ENCODE results near the gene USP21. TPM values are rescaled to one million over a fixed set of nuclear protein-coding genes. Genes with fewer than 3 reads are reported as not detected.

The USP21 gene
- total and polyA plus RNA-seq, 2 of the 13 experiments (the other 11 are each of a cell fraction or from before 2014, with no cell fraction given): 10.1 to 33.1 TPM

DNA sequence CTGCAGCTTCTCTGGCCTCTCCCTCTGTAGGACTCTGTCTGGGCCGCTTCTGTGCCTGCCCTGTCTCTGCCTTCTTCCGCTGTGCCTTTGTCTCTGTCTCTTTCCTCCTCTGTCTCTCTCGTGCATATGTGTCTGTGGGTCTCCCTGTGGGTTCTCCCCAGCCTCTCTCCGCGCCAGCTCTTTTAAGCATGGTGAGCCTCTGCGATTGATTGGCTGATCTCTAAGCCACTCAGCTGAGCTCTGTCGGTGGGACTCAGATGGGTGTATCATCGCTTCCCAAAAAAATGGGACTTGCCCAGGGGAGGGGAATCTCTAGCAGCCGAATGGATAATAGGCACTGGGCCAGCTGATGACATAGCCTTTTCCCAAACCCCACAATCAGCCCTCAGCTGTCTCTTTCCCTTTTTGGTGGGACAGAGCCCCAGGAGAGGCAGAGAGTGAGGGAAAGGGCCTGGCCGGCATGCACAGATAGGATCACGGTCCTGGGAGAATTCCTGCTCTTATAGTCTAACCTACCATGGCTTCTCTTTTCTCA is 39.7 kb downstream of the USP21 start, which contains the start of gene ADAMTS4 (continued):
- TF ChIP-seq, protein P1, sequence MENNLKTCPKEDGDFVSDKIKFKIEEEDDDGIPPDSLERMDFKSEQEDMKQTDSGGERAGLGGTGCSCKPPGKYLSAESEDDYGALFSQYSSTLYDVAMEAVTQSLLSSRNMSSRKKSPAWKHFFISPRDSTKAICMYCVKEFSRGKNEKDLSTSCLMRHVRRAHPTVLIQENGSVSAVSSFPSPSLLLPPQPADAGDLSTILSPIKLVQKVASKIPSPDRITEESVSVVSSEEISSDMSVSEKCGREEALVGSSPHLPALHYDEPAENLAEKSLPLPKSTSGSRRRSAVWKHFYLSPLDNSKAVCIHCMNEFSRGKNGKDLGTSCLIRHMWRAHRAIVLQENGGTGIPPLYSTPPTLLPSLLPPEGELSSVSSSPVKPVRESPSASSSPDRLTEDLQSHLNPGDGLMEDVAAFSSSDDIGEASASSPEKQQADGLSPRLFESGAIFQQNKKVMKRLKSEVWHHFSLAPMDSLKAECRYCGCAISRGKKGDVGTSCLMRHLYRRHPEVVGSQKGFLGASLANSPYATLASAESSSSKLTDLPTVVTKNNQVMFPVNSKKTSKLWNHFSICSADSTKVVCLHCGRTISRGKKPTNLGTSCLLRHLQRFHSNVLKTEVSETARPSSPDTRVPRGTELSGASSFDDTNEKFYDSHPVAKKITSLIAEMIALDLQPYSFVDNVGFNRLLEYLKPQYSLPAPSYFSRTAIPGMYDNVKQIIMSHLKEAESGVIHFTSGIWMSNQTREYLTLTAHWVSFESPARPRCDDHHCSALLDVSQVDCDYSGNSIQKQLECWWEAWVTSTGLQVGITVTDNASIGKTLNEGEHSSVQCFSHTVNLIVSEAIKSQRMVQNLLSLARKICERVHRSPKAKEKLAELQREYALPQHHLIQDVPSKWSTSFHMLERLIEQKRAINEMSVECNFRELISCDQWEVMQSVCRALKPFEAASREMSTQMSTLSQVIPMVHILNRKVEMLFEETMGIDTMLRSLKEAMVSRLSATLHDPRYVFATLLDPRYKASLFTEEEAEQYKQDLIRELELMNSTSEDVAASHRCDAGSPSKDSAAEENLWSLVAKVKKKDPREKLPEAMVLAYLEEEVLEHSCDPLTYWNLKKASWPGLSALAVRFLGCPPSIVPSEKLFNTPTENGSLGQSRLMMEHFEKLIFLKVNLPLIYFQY (CRISPR knock-in tag; IDR thresholded peaks at IDR 0.05; ENCODE audit: borderline replicate concordance): no peak
- TF ChIP-seq FOXO1 (CRISPR knock-in tag; IDR thresholded peaks at IDR 0.05) (no peak), ATAD3A (CRISPR knock-in tag; IDR thresholded peaks at IDR 0.05) (no peak), GPN1 (CRISPR knock-in tag; IDR thresholded peaks at IDR 0.05; ENCODE audit: borderline replicate concordance) (no peak), SP1 (IDR thresholded peaks at IDR 0.05) (no peak), SP1 (CRISPR knock-in tag; IDR thresholded peaks at IDR 0.05) (no peak), NFYB (CRISPR knock-in tag; IDR thresholded peaks at IDR 0.05) (peak; percentile 68), ZNF343 (CRISPR knock-in tag; IDR thresholded peaks at IDR 0.05) (no peak), XRCC5 (optimal IDR thresholded peaks at IDR 0.05; ENCODE audit: low read length) (peak; percentile 53), ZNF124 (CRISPR knock-in tag; IDR thresholded peaks at IDR 0.05) (no peak), SRSF1 (optimal IDR thresholded peaks at IDR 0.05; ENCODE audit: low read depth, low read length) (no peak), CBX1 (IDR thresholded peaks at IDR 0.05; ENCODE audit: low read depth) (no peak)
- TF ChIP-seq, protein P2, sequence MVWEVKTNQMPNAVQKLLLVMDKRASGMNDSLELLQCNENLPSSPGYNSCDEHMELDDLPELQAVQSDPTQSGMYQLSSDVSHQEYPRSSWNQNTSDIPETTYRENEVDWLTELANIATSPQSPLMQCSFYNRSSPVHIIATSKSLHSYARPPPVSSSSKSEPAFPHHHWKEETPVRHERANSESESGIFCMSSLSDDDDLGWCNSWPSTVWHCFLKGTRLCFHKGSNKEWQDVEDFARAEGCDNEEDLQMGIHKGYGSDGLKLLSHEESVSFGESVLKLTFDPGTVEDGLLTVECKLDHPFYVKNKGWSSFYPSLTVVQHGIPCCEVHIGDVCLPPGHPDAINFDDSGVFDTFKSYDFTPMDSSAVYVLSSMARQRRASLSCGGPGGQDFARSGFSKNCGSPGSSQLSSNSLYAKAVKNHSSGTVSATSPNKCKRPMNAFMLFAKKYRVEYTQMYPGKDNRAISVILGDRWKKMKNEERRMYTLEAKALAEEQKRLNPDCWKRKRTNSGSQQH (CRISPR knock-in tag; IDR thresholded peaks at IDR 0.05; ENCODE audit: low read depth): no peak
- TF ChIP-seq, protein P3, sequence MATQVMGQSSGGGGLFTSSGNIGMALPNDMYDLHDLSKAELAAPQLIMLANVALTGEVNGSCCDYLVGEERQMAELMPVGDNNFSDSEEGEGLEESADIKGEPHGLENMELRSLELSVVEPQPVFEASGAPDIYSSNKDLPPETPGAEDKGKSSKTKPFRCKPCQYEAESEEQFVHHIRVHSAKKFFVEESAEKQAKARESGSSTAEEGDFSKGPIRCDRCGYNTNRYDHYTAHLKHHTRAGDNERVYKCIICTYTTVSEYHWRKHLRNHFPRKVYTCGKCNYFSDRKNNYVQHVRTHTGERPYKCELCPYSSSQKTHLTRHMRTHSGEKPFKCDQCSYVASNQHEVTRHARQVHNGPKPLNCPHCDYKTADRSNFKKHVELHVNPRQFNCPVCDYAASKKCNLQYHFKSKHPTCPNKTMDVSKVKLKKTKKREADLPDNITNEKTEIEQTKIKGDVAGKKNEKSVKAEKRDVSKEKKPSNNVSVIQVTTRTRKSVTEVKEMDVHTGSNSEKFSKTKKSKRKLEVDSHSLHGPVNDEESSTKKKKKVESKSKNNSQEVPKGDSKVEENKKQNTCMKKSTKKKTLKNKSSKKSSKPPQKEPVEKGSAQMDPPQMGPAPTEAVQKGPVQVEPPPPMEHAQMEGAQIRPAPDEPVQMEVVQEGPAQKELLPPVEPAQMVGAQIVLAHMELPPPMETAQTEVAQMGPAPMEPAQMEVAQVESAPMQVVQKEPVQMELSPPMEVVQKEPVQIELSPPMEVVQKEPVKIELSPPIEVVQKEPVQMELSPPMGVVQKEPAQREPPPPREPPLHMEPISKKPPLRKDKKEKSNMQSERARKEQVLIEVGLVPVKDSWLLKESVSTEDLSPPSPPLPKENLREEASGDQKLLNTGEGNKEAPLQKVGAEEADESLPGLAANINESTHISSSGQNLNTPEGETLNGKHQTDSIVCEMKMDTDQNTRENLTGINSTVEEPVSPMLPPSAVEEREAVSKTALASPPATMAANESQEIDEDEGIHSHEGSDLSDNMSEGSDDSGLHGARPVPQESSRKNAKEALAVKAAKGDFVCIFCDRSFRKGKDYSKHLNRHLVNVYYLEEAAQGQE (IDR thresholded peaks at IDR 0.05; ENCODE audit: borderline replicate concordance in 1 of 2, low read depth in 1 of 2, low read length in 2 of 2): no peak
- TF ChIP-seq, protein P4, sequence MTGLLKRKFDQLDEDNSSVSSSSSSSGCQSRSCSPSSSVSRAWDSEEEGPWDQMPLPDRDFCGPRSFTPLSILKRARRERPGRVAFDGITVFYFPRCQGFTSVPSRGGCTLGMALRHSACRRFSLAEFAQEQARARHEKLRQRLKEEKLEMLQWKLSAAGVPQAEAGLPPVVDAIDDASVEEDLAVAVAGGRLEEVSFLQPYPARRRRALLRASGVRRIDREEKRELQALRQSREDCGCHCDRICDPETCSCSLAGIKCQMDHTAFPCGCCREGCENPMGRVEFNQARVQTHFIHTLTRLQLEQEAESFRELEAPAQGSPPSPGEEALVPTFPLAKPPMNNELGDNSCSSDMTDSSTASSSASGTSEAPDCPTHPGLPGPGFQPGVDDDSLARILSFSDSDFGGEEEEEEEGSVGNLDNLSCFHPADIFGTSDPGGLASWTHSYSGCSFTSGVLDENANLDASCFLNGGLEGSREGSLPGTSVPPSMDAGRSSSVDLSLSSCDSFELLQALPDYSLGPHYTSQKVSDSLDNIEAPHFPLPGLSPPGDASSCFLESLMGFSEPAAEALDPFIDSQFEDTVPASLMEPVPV (CRISPR knock-in tag; IDR thresholded peaks at IDR 0.05): no peak
- TF ChIP-seq, protein P5, sequence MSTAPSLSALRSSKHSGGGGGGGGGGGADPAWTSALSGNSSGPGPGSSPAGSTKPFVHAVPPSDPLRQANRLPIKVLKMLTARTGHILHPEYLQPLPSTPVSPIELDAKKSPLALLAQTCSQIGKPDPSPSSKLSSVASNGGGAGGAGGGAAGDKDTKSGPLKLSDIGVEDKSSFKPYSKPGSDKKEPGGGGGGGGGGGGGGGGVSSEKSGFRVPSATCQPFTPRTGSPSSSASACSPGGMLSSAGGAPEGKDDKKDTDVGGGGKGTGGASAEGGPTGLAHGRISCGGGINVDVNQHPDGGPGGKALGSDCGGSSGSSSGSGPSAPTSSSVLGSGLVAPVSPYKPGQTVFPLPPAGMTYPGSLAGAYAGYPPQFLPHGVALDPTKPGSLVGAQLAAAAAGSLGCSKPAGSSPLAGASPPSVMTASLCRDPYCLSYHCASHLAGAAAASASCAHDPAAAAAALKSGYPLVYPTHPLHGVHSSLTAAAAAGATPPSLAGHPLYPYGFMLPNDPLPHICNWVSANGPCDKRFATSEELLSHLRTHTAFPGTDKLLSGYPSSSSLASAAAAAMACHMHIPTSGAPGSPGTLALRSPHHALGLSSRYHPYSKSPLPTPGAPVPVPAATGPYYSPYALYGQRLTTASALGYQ (CRISPR knock-in tag; IDR thresholded peaks at IDR 0.05): no peak
